ENCODE results near the gene KDM6B.

- TF ChIP-seq POLR2AphosphoS5 (IDR thresholded peaks at IDR 0.05; ENCODE audit: low read depth, low read length) (peak; percentile 51), TAF1 (IDR thresholded peaks at IDR 0.05; ENCODE audit: low read depth, low read length) (peak; percentile 88), POLR2A (IDR thresholded peaks at IDR 0.05; ENCODE audit: low read depth, low read length) (peak; percentile 78), POU2F2 (IDR thresholded peaks at IDR 0.05; ENCODE audit: low read depth, low read length) (peak; percentile 18; the same call in 1 of the 2 replicates), SPI1 (IDR thresholded peaks at IDR 0.05; ENCODE audit: low read depth, low read length) (peak; percentile 93)
These were observed 8.6 kb downstream of the KDM6B start for GRCh38 chr17:7842380-7843256.
